ENCODE data around the gene ZNF3.
"Not testable (repeated sequence)": the region's sequence is repeated elsewhere in the genome, so short reads cannot be mapped to it uniquely, and the experiment has no call there.

The ZNF3 gene

GRCh38 chr7:100081535-100082102, at the start of gene ZNF3:
ZNF3 (minus strand) TSS chr7:100081723; CDS start chr7:100077357, 4,366 bp downstream.
- peak; percentile 97 for DNase-seq (ENCODE audit: low read depth)

- DNase-seq (ENCODE audit: low read depth), result peak; percentile 47
Measured at GRCh38 chr7:100130608-100131453, 49.3 kb upstream of the ZNF3 start.

GRCh38 chr7:100130220-100130607, 48.7 kb upstream of the ZNF3 start:
- DNase-seq (ENCODE audit: low read depth), result not testable (repeated sequence)

- DNase-seq (ENCODE audit: low read depth), result no peak
Measured at GRCh38 chr7:100128637-100128963, 47.1 kb upstream of the ZNF3 start.

- DNase-seq (ENCODE audit: low read depth), result no peak
Measured at GRCh38 chr7:100127866-100128636, 46.5 kb upstream of the ZNF3 start.

GRCh38 chr7:100126931-100127865, 45.7 kb upstream of the ZNF3 start, which contains the start of gene MBLAC1:
MBLAC1 (plus strand) TSS chr7:100126967; CDS start chr7:100127396, 429 bp downstream.
- peak; percentile 83 for DNase-seq (ENCODE audit: low read depth)

GRCh38 chr7:100126239-100126930, 44.9 kb upstream of the ZNF3 start:
- DNase-seq (ENCODE audit: low read depth), result no peak

- DNase-seq (ENCODE audit: low read depth), result no peak
Measured at GRCh38 chr7:100124301-100125230, 43.0 kb upstream of the ZNF3 start.

GRCh38 chr7:100122568-100122967, 41.0 kb upstream of the ZNF3 start:
- DNase-seq (ENCODE audit: low read depth), result no peak

- DNase-seq (ENCODE audit: low read depth), result no peak
Measured at GRCh38 chr7:100122067-100122466, 40.5 kb upstream of the ZNF3 start.

GRCh38 chr7:100120733-100121036, 39.2 kb upstream of the ZNF3 start:
- no peak for DNase-seq (ENCODE audit: low read depth)

GRCh38 chr7:100119970-100120732, 38.6 kb upstream of the ZNF3 start:
- DNase-seq (ENCODE audit: low read depth), result no peak

GRCh38 chr7:100119072-100119969, 37.8 kb upstream of the ZNF3 start, which contains the start of the genes CNPY4 and TAF6:
CNPY4 (plus strand) TSS chr7:100119634; CDS start chr7:100119745, 111 bp downstream.
TAF6 (minus strand) TSS chr7:100119358; CDS start chr7:100114209, 5,149 bp downstream.
- peak; percentile 86 for DNase-seq (ENCODE audit: low read depth)

- no peak for DNase-seq (ENCODE audit: low read depth)
Measured at GRCh38 chr7:100118388-100119071, 37.0 kb upstream of the ZNF3 start.

- no peak for DNase-seq (ENCODE audit: low read depth)
Measured at GRCh38 chr7:100115026-100115425, 33.5 kb upstream of the ZNF3 start.

GRCh38 chr7:100111914-100112313, 30.4 kb upstream of the ZNF3 start:
- no peak for DNase-seq (ENCODE audit: low read depth)

GRCh38 chr7:100111156-100111555, 29.6 kb upstream of the ZNF3 start:
- no peak for DNase-seq (ENCODE audit: low read depth)
